ENCODE data around the gene RABGEF1.

DNA sequence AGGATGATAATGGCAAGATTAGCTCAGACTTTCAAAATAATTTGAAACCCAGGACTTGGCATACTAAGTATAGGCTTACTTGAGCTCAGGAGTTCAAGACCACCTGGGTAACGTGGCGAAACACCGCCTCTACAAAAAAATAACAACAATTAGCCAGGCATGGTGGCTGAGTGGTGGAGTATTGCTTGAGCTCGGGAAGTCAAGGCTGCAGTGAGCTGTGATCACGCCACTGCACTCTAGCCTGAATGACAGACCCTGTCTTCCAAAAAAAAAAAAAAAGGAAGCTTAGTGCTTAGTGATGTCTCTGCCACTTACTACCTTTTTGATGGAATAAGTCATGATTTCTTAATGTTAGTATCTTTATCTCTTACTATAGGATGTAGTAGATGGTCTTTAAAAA is 25.5 kb downstream of the RABGEF1 start:
- no peak for TF ChIP-seq POLR2A (IDR thresholded peaks at IDR 0.05; ENCODE audit: low read length)
- no peak for TF ChIP-seq GATA1 (IDR thresholded peaks at IDR 0.05; ENCODE audit: low read depth, low read length)
